ENCODE data around the gene KCTD20.

The KCTD20 gene

DNA sequence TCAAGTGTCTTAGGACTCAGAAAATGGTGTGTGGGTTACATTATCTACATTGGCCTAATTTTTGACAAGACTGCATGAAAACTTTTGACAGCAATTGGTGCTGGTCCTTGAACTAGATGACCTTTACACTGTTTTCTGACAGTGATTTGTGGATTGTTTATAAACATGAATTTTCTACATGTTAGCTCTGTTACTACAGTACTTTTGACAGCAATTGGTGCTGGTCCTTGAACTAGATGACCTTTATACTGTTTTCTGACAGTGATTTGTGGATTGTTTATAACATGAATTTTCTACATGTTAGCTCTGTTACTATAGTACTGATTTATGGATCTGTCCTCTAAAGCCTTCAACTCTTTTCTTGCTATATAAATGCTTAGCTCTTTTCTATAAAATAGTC, 16.7 kb downstream of the KCTD20 start:
- Histone ChIP-seq H3K9ac (no peak overlapping the region), H3K27me3 (no peaks in the 10 kb centered on the region), H4K20me1 (peaks cover 18 to 100% (median 58%) of the 10 kb centered on the region in 11 experiments; a peak in 16 of 22 replicates), H3K4me1 (peaks cover 0 to 32% (median 0%) of the 10 kb centered on the region in 10 experiments; a peak in 8 of 20 replicates), H3K4me2 (no peak overlapping the region), H3K27ac (no peak overlapping the region), H3K4me3 (no peak overlapping the region), H3K36me3 (peaks cover 28 to 73% (median 44%) of the 10 kb centered on the region in 11 experiments), H3K9me3 (replicated peaks in 1 of 11) (peaks cover 0 to 7% (median 0%) of the 10 kb centered on the region in 11 experiments; a peak in 3 of 22 replicates)
- no peak for TF ChIP-seq Cebpa-rat (IDR thresholded peaks at IDR 0.05)

GRCh38 chr6:36460916-36461315, 18.1 kb downstream of the KCTD20 start:
- Histone ChIP-seq H3K27ac (no peak overlapping the region), H3K9me3 (replicated peaks in 1 of 11) (peaks cover 0 to 7% (median 0%) of the 10 kb centered on the region in 11 experiments; a peak in 3 of 22 replicates), H3K4me3 (no peak overlapping the region), H3K4me1 (peaks cover 0 to 32% (median 0%) of the 10 kb centered on the region in 10 experiments; a peak in 8 of 20 replicates), H3K4me2 (no peak overlapping the region), H4K20me1 (peaks cover 9 to 99% (median 54%) of the 10 kb centered on the region in 11 experiments; a peak in 16 of 22 replicates), H3K36me3 (peaks cover 20 to 64% (median 30%) of the 10 kb centered on the region in 11 experiments), H3K9ac (no peak overlapping the region), H3K27me3 (no peaks in the 10 kb centered on the region)
- TF ChIP-seq Cebpa-rat (IDR thresholded peaks at IDR 0.05), result no peak

GRCh38 chr6:36461646-36462045, 18.8 kb downstream of the KCTD20 start:
- H3K27me3 ChIP-seq, result no peaks in the 10 kb centered on the region
- H3K4me3 ChIP-seq, result no peak overlapping the region
- H3K27ac ChIP-seq, result no peak overlapping the region
- no peak overlapping the region; a peak in 1 of 22 replicates for H3K9ac ChIP-seq
- TF ChIP-seq Cebpa-rat (IDR thresholded peaks at IDR 0.05), result no peak
- peak overlapping the region in 3 of 11 experiments; percentile 18 to 52 (median 23); a peak in 3 of 22 replicates for H3K4me2 ChIP-seq
- peaks cover 0 to 12% (median 0%) of the 10 kb centered on the region in 11 experiments; a peak in 6 of 22 replicates for H3K9me3 ChIP-seq (replicated peaks in 1 of 11)
- peaks cover 19 to 64% (median 28%) of the 10 kb centered on the region in 11 experiments; a peak in 21 of 22 replicates for H3K36me3 ChIP-seq
- peaks cover 5 to 99% (median 48%) of the 10 kb centered on the region in 11 experiments; a peak in 16 of 22 replicates for H4K20me1 ChIP-seq
- H3K4me1 ChIP-seq, result peaks cover 0 to 32% (median 0%) of the 10 kb centered on the region in 10 experiments; a peak in 8 of 20 replicates

GRCh38 chr6:36463676-36464075, 20.9 kb downstream of the KCTD20 start:
- no peak overlapping the region for H3K27ac ChIP-seq
- TF ChIP-seq Cebpa-rat (IDR thresholded peaks at IDR 0.05), result no peak
- H3K4me1 ChIP-seq, result peaks cover 0 to 38% (median 5%) of the 10 kb centered on the region in 10 experiments; a peak in 13 of 20 replicates
- peaks cover 10 to 55% (median 24%) of the 10 kb centered on the region in 11 experiments; a peak in 19 of 22 replicates for H3K36me3 ChIP-seq
- H3K4me2 ChIP-seq, result peak overlapping the region in 2 of 11 experiments; percentile 34 to 46; a peak in 2 of 22 replicates
- H4K20me1 ChIP-seq, result peaks cover 0 to 90% (median 37%) of the 10 kb centered on the region in 11 experiments; a peak in 14 of 22 replicates
- H3K9ac ChIP-seq, result no peak overlapping the region
- H3K9me3 ChIP-seq (replicated peaks in 1 of 11), result peaks cover 0 to 21% (median 5%) of the 10 kb centered on the region in 11 experiments; a peak in 14 of 22 replicates
- H3K27me3 ChIP-seq, result no peaks in the 10 kb centered on the region
- no peak overlapping the region for H3K4me3 ChIP-seq

- peaks cover 10 to 53% (median 24%) of the 10 kb centered on the region in 11 experiments; a peak in 19 of 22 replicates for H3K36me3 ChIP-seq
- H3K9me3 ChIP-seq (replicated peaks in 1 of 11), result peaks cover 0 to 21% (median 5%) of the 10 kb centered on the region in 11 experiments; a peak in 14 of 22 replicates
- no peak overlapping the region for H3K4me3 ChIP-seq
- H3K27ac ChIP-seq, result no peak overlapping the region
- H3K27me3 ChIP-seq, result no peaks in the 10 kb centered on the region
- H3K4me1 ChIP-seq, result peaks cover 3 to 43% (median 9%) of the 10 kb centered on the region in 10 experiments; a peak in 19 of 20 replicates
- peaks cover 0 to 90% (median 32%) of the 10 kb centered on the region in 11 experiments; a peak in 16 of 22 replicates for H4K20me1 ChIP-seq
- TF ChIP-seq Cebpa-rat (IDR thresholded peaks at IDR 0.05), result no peak
- peak overlapping the region in 1 of 11 experiments; percentile 46; a peak in 2 of 22 replicates for H3K4me2 ChIP-seq
- H3K9ac ChIP-seq, result no peak overlapping the region
Measured at GRCh38 chr6:36464233-36464632, 21.4 kb downstream of the KCTD20 start.

GRCh38 chr6:36467625-36468024, 24.8 kb downstream of the KCTD20 start:
- no peak overlapping the region for H3K4me2 ChIP-seq
- no peak overlapping the region for H3K27ac ChIP-seq
- H3K27me3 ChIP-seq, result no peaks in the 10 kb centered on the region
- H3K4me3 ChIP-seq, result no peak overlapping the region
- peaks cover 36 to 63% (median 47%) of the 10 kb centered on the region in 11 experiments for H3K36me3 ChIP-seq
- H3K9me3 ChIP-seq (replicated peaks in 1 of 11), result peaks cover 0 to 19% (median 5%) of the 10 kb centered on the region in 11 experiments; a peak in 14 of 22 replicates
- peaks cover 9 to 30% (median 17%) of the 10 kb centered on the region in 10 experiments; a peak in 19 of 20 replicates for H3K4me1 ChIP-seq
- H3K9ac ChIP-seq, result no peak overlapping the region
- TF ChIP-seq Cebpa-rat (IDR thresholded peaks at IDR 0.05), result no peak
- H4K20me1 ChIP-seq, result peaks cover 0 to 69% (median 12%) of the 10 kb centered on the region in 11 experiments; a peak in 13 of 22 replicates

- no peak for TF ChIP-seq Cebpa-rat (IDR thresholded peaks at IDR 0.05)
- peaks cover 9 to 22% (median 18%) of the 10 kb centered on the region in 10 experiments; a peak in 19 of 20 replicates for H3K4me1 ChIP-seq
- peaks cover 45 to 63% (median 55%) of the 10 kb centered on the region in 11 experiments for H3K36me3 ChIP-seq
- no peak overlapping the region for H3K4me3 ChIP-seq
- H3K27me3 ChIP-seq, result no peaks in the 10 kb centered on the region
- peaks cover 0 to 53% (median 5%) of the 10 kb centered on the region in 11 experiments; a peak in 11 of 22 replicates for H4K20me1 ChIP-seq
- H3K27ac ChIP-seq, result 0 out of 22 replicates have a peak overlapping the region, but pooled peaks of 1 of the 11 experiments have one; percentile 29
- H3K4me2 ChIP-seq, result peak overlapping the region in 9 of 11 experiments; percentile 2 to 76 (median 52); a peak in 17 of 22 replicates
- H3K9ac ChIP-seq, result peak overlapping the region in 2 of 11 experiments; percentile 25 to 41; a peak in 1 of 22 replicates
- H3K9me3 ChIP-seq (replicated peaks in 1 of 11), result peaks cover 0 to 14% (median 5%) of the 10 kb centered on the region in 11 experiments; a peak in 14 of 22 replicates
Measured at GRCh38 chr6:36469148-36469661, 26.4 kb downstream of the KCTD20 start.

DNA sequence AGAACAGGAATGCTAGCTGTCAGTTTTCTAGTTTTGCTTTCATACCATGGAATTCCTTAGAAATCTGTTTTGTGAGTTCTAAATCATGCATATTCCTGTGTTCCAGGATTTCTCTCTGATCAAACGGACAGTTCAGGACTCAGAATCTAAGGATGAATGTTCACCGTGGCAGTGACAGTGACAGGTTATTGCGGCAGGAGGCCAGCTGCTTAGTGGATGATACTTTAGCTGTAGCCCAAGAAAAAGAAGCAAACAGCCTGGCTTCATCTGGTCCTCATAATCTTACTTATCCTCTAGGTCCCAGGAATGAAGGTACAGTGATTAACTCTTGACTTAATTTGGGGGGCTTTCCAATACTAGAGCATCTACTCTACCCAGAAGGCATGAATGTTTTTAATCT, 27.1 kb downstream of the KCTD20 start:
- no peak for TF ChIP-seq Cebpa-rat (IDR thresholded peaks at IDR 0.05)
- peaks cover 48 to 67% (median 61%) of the 10 kb centered on the region in 11 experiments for H3K36me3 ChIP-seq
- no peaks in the 10 kb centered on the region for H3K27me3 ChIP-seq
- peak overlapping the region in 1 of 11 experiments; percentile 41; a peak in 1 of 22 replicates for H3K9ac ChIP-seq
- peaks cover 0 to 46% (median 5%) of the 10 kb centered on the region in 11 experiments; a peak in 11 of 22 replicates for H4K20me1 ChIP-seq
- no peak overlapping the region for H3K27ac ChIP-seq
- H3K4me1 ChIP-seq, result peaks cover 13 to 30% (median 19%) of the 10 kb centered on the region in 10 experiments
- H3K4me3 ChIP-seq, result no peak overlapping the region
- H3K4me2 ChIP-seq, result no peak overlapping the region
- H3K9me3 ChIP-seq (replicated peaks in 1 of 11), result peaks cover 0 to 14% (median 5%) of the 10 kb centered on the region in 11 experiments; a peak in 14 of 22 replicates
